ENCODE data around the gene ZC3H12C. TPM values are rescaled to one million over a fixed set of nuclear protein-coding genes. Genes with fewer than 3 reads are reported as not detected.
A peak's percentile ranks its signal among the peaks of the same experiment; 100 is the strongest.

Gene ZC3H12C
- total RNA-seq, 1 donor from 2014 or later, result 17.0 TPM

- no peaks in the 10 kb centered on the region for H3K9me3 Mint-ChIP-seq
- peak overlapping the region; percentile 9 for H3K4me3 Mint-ChIP-seq
- peak overlapping the region; percentile 56 for H3K27ac Mint-ChIP-seq
- peaks cover 1% of the 10 kb centered on the region for H3K36me3 Mint-ChIP-seq
- H3K27me3 Mint-ChIP-seq (ENCODE audit: low read depth), result no peaks in the 10 kb centered on the region
- no peak for TF ChIP-seq CTCF (IDR thresholded peaks at IDR 0.05; ENCODE audit: unreplicated experiment)
- no peak for DNase-seq (ENCODE audit: low spot score in 2 of 2, unreplicated experiment in 2 of 2)
- peaks cover 57% of the 10 kb centered on the region for H3K4me1 Mint-ChIP-seq
Measured at GRCh38 chr11:110130642-110131238, 37.5 kb downstream of the ZC3H12C start.

GRCh38 chr11:110131386-110132123 is 38.4 kb downstream of the ZC3H12C start:
- TF ChIP-seq CTCF (IDR thresholded peaks at IDR 0.05; ENCODE audit: unreplicated experiment), result no peak
- peaks cover 57% of the 10 kb centered on the region for H3K4me1 Mint-ChIP-seq
- H3K27me3 Mint-ChIP-seq (ENCODE audit: low read depth), result no peaks in the 10 kb centered on the region
- H3K27ac Mint-ChIP-seq, result no peak overlapping the region
- no peaks in the 10 kb centered on the region for H3K36me3 Mint-ChIP-seq
- no peak overlapping the region for H3K4me3 Mint-ChIP-seq
- no peak for DNase-seq (ENCODE audit: low spot score in 2 of 2, unreplicated experiment in 2 of 2)
- H3K9me3 Mint-ChIP-seq, result no peaks in the 10 kb centered on the region

- H3K4me3 Mint-ChIP-seq, result no peak overlapping the region
- peaks cover 43% of the 10 kb centered on the region for H3K4me1 Mint-ChIP-seq
- H3K9me3 Mint-ChIP-seq, result no peaks in the 10 kb centered on the region
- DNase-seq (ENCODE audit: low spot score in 2 of 2, unreplicated experiment in 2 of 2), result no peak
- TF ChIP-seq CTCF (IDR thresholded peaks at IDR 0.05; ENCODE audit: unreplicated experiment), result no peak
- H3K27ac Mint-ChIP-seq, result peak overlapping the region; percentile 69
- H3K27me3 Mint-ChIP-seq (ENCODE audit: low read depth), result no peaks in the 10 kb centered on the region
- no peaks in the 10 kb centered on the region for H3K36me3 Mint-ChIP-seq
Measured at GRCh38 chr11:110133160-110133559, 40.0 kb downstream of the ZC3H12C start.

- no peaks in the 10 kb centered on the region for H3K27me3 Mint-ChIP-seq (ENCODE audit: low read depth)
- no peak for DNase-seq (ENCODE audit: low spot score in 2 of 2, unreplicated experiment in 2 of 2)
- peaks cover 3% of the 10 kb centered on the region for H3K36me3 Mint-ChIP-seq
- H3K4me1 Mint-ChIP-seq, result peaks cover 37% of the 10 kb centered on the region
- peak overlapping the region; percentile 71 for H3K27ac Mint-ChIP-seq
- no peak overlapping the region for H3K4me3 Mint-ChIP-seq
- no peak for TF ChIP-seq CTCF (IDR thresholded peaks at IDR 0.05; ENCODE audit: unreplicated experiment)
- H3K9me3 Mint-ChIP-seq, result no peaks in the 10 kb centered on the region
Measured at GRCh38 chr11:110134110-110134509, 40.9 kb downstream of the ZC3H12C start.

- Mint-ChIP-seq H3K27ac (no peak overlapping the region), H3K4me3 (no peak overlapping the region), H3K4me1 (no peaks in the 10 kb centered on the region), H3K27me3 (ENCODE audit: low read depth) (no peaks in the 10 kb centered on the region), H3K9me3 (peaks cover 17% of the 10 kb centered on the region), H3K36me3 (peaks cover 37% of the 10 kb centered on the region)
- DNase-seq (ENCODE audit: low spot score in 2 of 2, unreplicated experiment in 2 of 2), result no peak
- TF ChIP-seq CTCF (IDR thresholded peaks at IDR 0.05; ENCODE audit: unreplicated experiment), result no peak
Measured at GRCh38 chr11:110141812-110142211, 48.6 kb downstream of the ZC3H12C start.
